Uterus (tissue), 4 donors: ENCODE results near the gene MAP3K6. TPM values are rescaled to one million over a fixed set of nuclear protein-coding genes. Genes with fewer than 3 reads are reported as not detected.
"Not testable (repeated sequence)": the region's sequence is repeated elsewhere in the genome, so short reads cannot be mapped to it uniquely, and the experiment has no call there.

ENCODE experiments used
- DNase-seq, 2 donors: peaks; one replicate each; pipeline ENCODE4 v3.0.0-alpha.2; 2019 to 2020
- H3K27ac ChIP-seq, 2 donors: fragments of 200-600 bp; sonication (generic); 1 replicate in 1 of 2; 2 replicates in 1 of 2; pipeline ENCODE4 v1.5.1; 2016 to 2018
- H3K27me3 ChIP-seq, 2 donors: fragments of 200-600 bp; sonication (generic); one replicate each; pipeline ENCODE4 v1.5.1; 2018 to 2019; ENCODE audit warnings: control low read depth in 1 of 2
- H3K36me3 ChIP-seq, 2 donors: fragments of 200-600 bp; sonication (generic); one replicate each; pipeline ENCODE4 v1.5.1; 2019; ENCODE audit warnings: control low read depth in 1 of 2
- H3K4me1 ChIP-seq, 2 donors: fragments of 200-600 bp; sonication (generic); one replicate each; pipeline ENCODE4 v1.5.1; 2018 to 2019; ENCODE audit warnings: control low read depth in 1 of 2
- H3K4me3 ChIP-seq, 2 donors: fragments of 200-600 bp; sonication (generic); 1 replicate in 1 of 2; 2 replicates in 1 of 2; pipeline ENCODE4 v1.5.1; 2018 to 2019; ENCODE audit warnings: mild to moderate bottlenecking in 1 of 2
- H3K9me3 ChIP-seq, 2 donors: fragments of 200-600 bp; sonication (generic); one replicate each; pipeline ENCODE4 v1.5.1; 2019; ENCODE audit warnings: control low read depth in 1 of 2
- CTCF ChIP-seq, 4 experiments: fragments of 200-600 bp in 2 of 4; fragments of 450-650 bp in 2 of 4; sonication (generic) in 2 of 4; IDR thresholded peaks; one replicate each; pipeline ENCODE4 v1.5.1; 2016 to 2019; ENCODE audit warnings: antibody characterized with exemption in 4 of 4, mild to moderate bottlenecking in 2 of 4, moderate library complexity in 1 of 4
- POLR2A ChIP-seq, 2 donors: fragments of 450-650 bp; IDR thresholded peaks; one replicate each; pipeline ENCODE4 v1.6.1; 2016; ENCODE audit warnings: antibody characterized with exemption in 2 of 2, mild to moderate bottlenecking in 1 of 2, moderate library complexity in 1 of 2
- intact Hi-C: fragments of 100-400 bp; cut with DNase I; formaldehyde crosslinking; loops from one replicate; pipeline ENCODE4 v1.15.1; 2023; ENCODE audit warnings: low total_unique reads
- total RNA-seq, 4 donors: library from RNA; depleted of rRNA in 3 of 4; stranded (reverse); fragments of >200 nt in 3 of 4; gene quantifications; one replicate each; pipeline versions ENCODE4 v1.1.0 to v1.2.4, GENCODE V29; 2014 to 2023
- donor health status: DM: yes; HTN: yes; CAD: no.

The MAP3K6 gene
- total RNA-seq, 4 donors from 2014 or later = 10.9 to 124 (median 16.5) TPM

- H3K9me3 ChIP-seq, DNase-seq, H3K27me3 ChIP-seq, intact Hi-C loops, H3K4me3 ChIP-seq, H3K36me3 ChIP-seq: not testable (repeated sequence)
- peak overlapping the region; percentile 81 to 84 for H3K27ac ChIP-seq
- TF ChIP-seq CTCF (IDR thresholded peaks at IDR 0.05) = peak in 1 of 4 experiments; percentile 28
- peaks cover 6 to 23% of the 10 kb centered on the region in 2 donors for H3K4me1 ChIP-seq
These were observed 39.0 kb upstream of the MAP3K6 start for GRCh38 chr1:27405598-27406361.

GRCh38 chr1:27405074-27405473 is 38.3 kb upstream of the MAP3K6 start:
- Histone ChIP-seq H3K4me1 (peaks cover 6 to 23% of the 10 kb centered on the region in 2 donors), H3K36me3 (no peaks in the 10 kb centered on the region), H3K27me3 (no peaks in the 10 kb centered on the region), H3K4me3 (no peak overlapping the region), H3K27ac (peak overlapping the region; percentile 81 to 84), H3K9me3 (no peaks in the 10 kb centered on the region)
- DNase-seq = peak in 1 of 2 donors; percentile 45
- intact Hi-C loops = no loop called here
- TF ChIP-seq POLR2A (IDR thresholded peaks at IDR 0.05) (no peak), CTCF (IDR thresholded peaks at IDR 0.05) (no peak)

GRCh38 chr1:27403931-27404330 is 37.2 kb upstream of the MAP3K6 start:
- Histone ChIP-seq H3K27ac (peak overlapping the region; percentile 81 to 84), H3K4me3 (no peak overlapping the region), H3K9me3 (no peaks in the 10 kb centered on the region), H3K4me1 (peaks cover 6 to 23% of the 10 kb centered on the region in 2 donors), H3K36me3 (no peaks in the 10 kb centered on the region), H3K27me3 (no peaks in the 10 kb centered on the region)
- no peak for DNase-seq
- TF ChIP-seq POLR2A (IDR thresholded peaks at IDR 0.05) (no peak), CTCF (IDR thresholded peaks at IDR 0.05) (no peak)
- intact Hi-C loops = loop anchor here (5.0 kb wide), 1 partner anchor 203 kb away; no protein-coding TSS in a partner anchor

GRCh38 chr1:27403065-27403726 is 36.4 kb upstream of the MAP3K6 start:
- TF ChIP-seq POLR2A (IDR thresholded peaks at IDR 0.05) (no peak), CTCF (IDR thresholded peaks at IDR 0.05) (peak in 2 of 4 experiments; percentile 19 to 34)
- intact Hi-C loops = loop anchor here (5.0 kb wide), 1 partner anchor 204 kb away; no protein-coding TSS in a partner anchor
- peaks cover 6 to 23% of the 10 kb centered on the region in 2 donors for H3K4me1 ChIP-seq
- peak; percentile 78 to 84 for DNase-seq
- no peaks in the 10 kb centered on the region for H3K9me3 ChIP-seq
- no peak overlapping the region for H3K4me3 ChIP-seq
- H3K27ac ChIP-seq = peak overlapping the region; percentile 81 to 84
- no peaks in the 10 kb centered on the region for H3K27me3 ChIP-seq
- H3K36me3 ChIP-seq = no peaks in the 10 kb centered on the region

- no peak overlapping the region for H3K4me3 ChIP-seq
- H3K27me3 ChIP-seq = no peaks in the 10 kb centered on the region
- DNase-seq = peak; percentile 72 to 75
- peaks cover 6 to 23% of the 10 kb centered on the region in 2 donors for H3K4me1 ChIP-seq
- no peaks in the 10 kb centered on the region for H3K9me3 ChIP-seq
- TF ChIP-seq POLR2A (IDR thresholded peaks at IDR 0.05) (no peak), CTCF (IDR thresholded peaks at IDR 0.05) (peak; percentile 65 to 69 (median 66))
- intact Hi-C loops = loop anchor here (5.0 kb wide), 1 partner anchor 205 kb away; no protein-coding TSS in a partner anchor
- peak overlapping the region; percentile 81 to 84 for H3K27ac ChIP-seq
- H3K36me3 ChIP-seq = no peaks in the 10 kb centered on the region
These were observed 35.6 kb upstream of the MAP3K6 start for GRCh38 chr1:27402349-27402754.
